HepG2 (cell line): ENCODE results near the gene CLPSL2. TPM values are rescaled to one million over a fixed set of nuclear protein-coding genes. Genes with fewer than 3 reads are reported as not detected.

Source experiments
- ARID2 ChIP-seq: sonication (generic); formaldehyde crosslinking; IDR thresholded peaks from 2 replicates; pipeline ENCODE4 v1.8.1; 2022; ENCODE audit warnings: mild to moderate bottlenecking, missing genetic modification reagents, borderline replicate concordance
- BHLHE40 ChIP-seq: IDR thresholded peaks from 2 replicates; pipeline ENCODE4 v1.6.1; 2011; ENCODE audit warnings: low read length, improper control_type of control experiment
- BRD4 ChIP-seq: sonication (generic); formaldehyde crosslinking; IDR thresholded peaks from 2 replicates; pipeline ENCODE4 v1.4.0; 2020; ENCODE audit warnings: missing genetic modification reagents
- CAMTA2 ChIP-seq: sonication (generic); formaldehyde crosslinking; IDR thresholded peaks from 2 replicates; pipeline ENCODE4 v1.4.0; 2020; ENCODE audit warnings: mild to moderate bottlenecking, missing genetic modification reagents, borderline replicate concordance
- EED ChIP-seq: sonication (generic); formaldehyde crosslinking; IDR thresholded peaks from 2 replicates; pipeline ENCODE4 v1.5.0; 2020; ENCODE audit warnings: mild to moderate bottlenecking, missing genetic modification reagents
- GABPA ChIP-seq, 2 experiments: IDR thresholded peaks; 2 replicates each; pipeline ENCODE4 v1.6.1; 2011 to 2016; ENCODE audit warnings: low read depth in 2 of 2, low read length in 1 of 2, missing biosample characterization in 1 of 2, missing genetic modification characterization in 1 of 2
- JUNB ChIP-seq: sonication (generic); formaldehyde crosslinking; IDR thresholded peaks from 2 replicates; pipeline ENCODE4 v1.8.0; 2022; ENCODE audit warnings: missing genetic modification reagents, mild to moderate bottlenecking, borderline replicate concordance
- LBX2 ChIP-seq: sonication (generic); formaldehyde crosslinking; IDR thresholded peaks from 2 replicates; pipeline ENCODE4 v1.5.0; 2020; ENCODE audit warnings: missing genetic modification reagents, mild to moderate bottlenecking, borderline replicate concordance
- NR2F2 ChIP-seq: IDR thresholded peaks from 2 replicates; pipeline ENCODE4 v1.6.1; 2012; ENCODE audit warnings: low read depth, inconsistent platforms, borderline replicate concordance
- RFX5 ChIP-seq: IDR thresholded peaks from 2 replicates; pipeline ENCODE4 v1.6.1; 2011; ENCODE audit warnings: low read depth, low read length, improper control_type of control experiment
- SP1 ChIP-seq, 2 experiments: fragments of 450-650 bp in 1 of 2; sonication (generic) in 1 of 2; formaldehyde crosslinking in 1 of 2; IDR thresholded peaks; 2 replicates each; pipeline versions ENCODE4 v1.4.0 to v1.6.1; 2016 to 2020; ENCODE audit warnings: missing genetic modification reagents in 1 of 2
- ZBTB25 ChIP-seq: IDR thresholded peaks from 2 replicates; pipeline ENCODE4 v1.6.1; 2018; ENCODE audit warnings: missing genetic modification reagents
- ZNF615 ChIP-seq: sonication (generic); formaldehyde crosslinking; IDR thresholded peaks from 2 replicates; pipeline ENCODE4 v1.5.0; 2020; ENCODE audit warnings: mild to moderate bottlenecking, missing genetic modification reagents, borderline replicate concordance
- ZNF777 ChIP-seq: sonication (generic); formaldehyde crosslinking; IDR thresholded peaks from 2 replicates; pipeline ENCODE4 v1.4.0; 2020; ENCODE audit warnings: missing genetic modification reagents
- ZNF782 ChIP-seq: sonication (generic); formaldehyde crosslinking; IDR thresholded peaks from 2 replicates; pipeline ENCODE4 v1.4.0; 2020; ENCODE audit warnings: missing genetic modification reagents, mild to moderate bottlenecking, borderline replicate concordance
- polyA plus RNA-seq, 8 experiments: library from polyadenylated mRNA; depleted of rRNA in 3 of 8; stranded (reverse) in 7 of 8; unstranded in 1 of 8; fragments of >200 nt; fragmentation: Illumina TruSeq in 4 of 8; extraction: Trizol in 4 of 8; gene quantifications; 2 replicates each; pipeline versions ENCODE4 v1.2.1 to v1.2.3, GENCODE V29; 2011 to 2016; ENCODE audit warnings: low read depth in 4 of 8, missing spikeins in 1 of 8, mixed read lengths in 1 of 8; ENCODE audit not compliant: insufficient read depth in 1 of 8
- total RNA-seq, 5 experiments: library from RNA; depleted of rRNA; stranded (reverse); fragments of >200 nt; fragmentation: Illumina TruSeq; extraction: Trizol; gene quantifications; 2 replicates each; pipeline ENCODE4 v1.2.3, GENCODE V29; 2016; ENCODE audit warnings: low read depth in 1 of 5
- TF ChIP-seq, protein P1 (sequence below): sonication (generic); formaldehyde crosslinking; IDR thresholded peaks from 2 replicates; pipeline ENCODE4 v1.4.0; 2020; ENCODE audit warnings: missing genetic modification reagents, borderline replicate concordance
- TF ChIP-seq, protein P2 (sequence below): sonication (generic); formaldehyde crosslinking; IDR thresholded peaks from 2 replicates; pipeline ENCODE4 v1.4.0; 2020; ENCODE audit warnings: missing genetic modification reagents, borderline replicate concordance
- TF ChIP-seq, protein P3 (sequence below): sonication (generic); formaldehyde crosslinking; IDR thresholded peaks from 2 replicates; pipeline ENCODE4 v1.8.1; 2023; ENCODE audit warnings: mild to moderate bottlenecking, moderate library complexity, missing genetic modification reagents

CLPSL2 gene
- total and polyA plus RNA-seq, 2 of the 13 experiments (the other 11 are each of a cell fraction or from before 2014, with no cell fraction given): not detected

DNA sequence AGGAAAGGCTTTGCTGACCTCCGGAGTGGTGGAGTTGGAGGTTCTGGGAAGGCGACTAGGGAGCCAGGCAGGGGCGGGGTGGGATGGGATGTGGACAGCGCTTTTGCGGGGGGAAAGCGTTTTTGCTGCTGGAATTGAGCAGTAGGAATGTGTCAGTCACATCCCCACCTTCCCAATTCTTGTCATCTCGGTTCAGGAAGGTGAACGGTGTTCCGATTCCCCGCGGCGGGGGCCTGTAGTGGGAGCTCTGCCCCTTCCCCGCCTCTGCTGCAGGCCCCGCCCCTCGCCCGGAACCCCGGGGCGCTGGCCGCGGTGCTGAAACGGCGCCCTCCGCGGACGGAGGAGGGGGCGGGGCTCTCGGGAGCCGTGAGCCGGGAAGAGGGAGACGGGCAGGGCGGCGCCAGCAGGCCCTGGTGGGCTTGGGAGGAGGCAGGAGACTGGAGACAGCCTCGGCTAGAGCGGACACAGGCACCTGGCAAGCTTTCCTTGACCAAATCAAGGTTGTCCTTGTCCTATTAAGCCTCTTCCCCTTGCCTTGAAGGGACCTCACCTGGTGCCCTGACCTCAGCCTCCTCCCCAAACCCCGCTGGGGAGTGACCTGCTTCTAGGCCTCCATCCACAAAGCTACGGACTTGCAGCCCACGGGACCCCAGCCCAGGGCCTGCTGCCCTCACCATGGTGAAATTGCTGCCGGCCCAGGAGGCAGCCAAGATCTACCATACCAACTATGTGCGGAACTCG is 28.8 kb downstream of the CLPSL2 start, which contains the start of gene LHFPL5 (continued):
- peak; percentile 81; the same call in 1 of the 2 replicates for TF ChIP-seq JUNB
- TF ChIP-seq, protein P1, sequence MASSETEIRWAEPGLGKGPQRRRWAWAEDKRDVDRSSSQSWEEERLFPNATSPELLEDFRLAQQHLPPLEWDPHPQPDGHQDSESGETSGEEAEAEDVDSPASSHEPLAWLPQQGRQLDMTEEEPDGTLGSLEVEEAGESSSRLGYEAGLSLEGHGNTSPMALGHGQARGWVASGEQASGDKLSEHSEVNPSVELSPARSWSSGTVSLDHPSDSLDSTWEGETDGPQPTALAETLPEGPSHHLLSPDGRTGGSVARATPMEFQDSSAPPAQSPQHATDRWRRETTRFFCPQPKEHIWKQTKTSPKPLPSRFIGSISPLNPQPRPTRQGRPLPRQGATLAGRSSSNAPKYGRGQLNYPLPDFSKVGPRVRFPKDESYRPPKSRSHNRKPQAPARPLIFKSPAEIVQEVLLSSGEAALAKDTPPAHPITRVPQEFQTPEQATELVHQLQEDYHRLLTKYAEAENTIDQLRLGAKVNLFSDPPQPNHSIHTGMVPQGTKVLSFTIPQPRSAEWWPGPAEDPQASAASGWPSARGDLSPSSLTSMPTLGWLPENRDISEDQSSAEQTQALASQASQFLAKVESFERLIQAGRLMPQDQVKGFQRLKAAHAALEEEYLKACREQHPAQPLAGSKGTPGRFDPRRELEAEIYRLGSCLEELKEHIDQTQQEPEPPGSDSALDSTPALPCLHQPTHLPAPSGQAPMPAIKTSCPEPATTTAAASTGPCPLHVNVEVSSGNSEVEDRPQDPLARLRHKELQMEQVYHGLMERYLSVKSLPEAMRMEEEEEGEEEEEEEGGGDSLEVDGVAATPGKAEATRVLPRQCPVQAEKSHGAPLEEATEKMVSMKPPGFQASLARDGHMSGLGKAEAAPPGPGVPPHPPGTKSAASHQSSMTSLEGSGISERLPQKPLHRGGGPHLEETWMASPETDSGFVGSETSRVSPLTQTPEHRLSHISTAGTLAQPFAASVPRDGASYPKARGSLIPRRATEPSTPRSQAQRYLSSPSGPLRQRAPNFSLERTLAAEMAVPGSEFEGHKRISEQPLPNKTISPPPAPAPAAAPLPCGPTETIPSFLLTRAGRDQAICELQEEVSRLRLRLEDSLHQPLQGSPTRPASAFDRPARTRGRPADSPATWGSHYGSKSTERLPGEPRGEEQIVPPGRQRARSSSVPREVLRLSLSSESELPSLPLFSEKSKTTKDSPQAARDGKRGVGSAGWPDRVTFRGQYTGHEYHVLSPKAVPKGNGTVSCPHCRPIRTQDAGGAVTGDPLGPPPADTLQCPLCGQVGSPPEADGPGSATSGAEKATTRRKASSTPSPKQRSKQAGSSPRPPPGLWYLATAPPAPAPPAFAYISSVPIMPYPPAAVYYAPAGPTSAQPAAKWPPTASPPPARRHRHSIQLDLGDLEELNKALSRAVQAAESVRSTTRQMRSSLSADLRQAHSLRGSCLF (CRISPR knock-in tag): peak; percentile 97; the same call in 1 of the 2 replicates
- no peak for TF ChIP-seq SP1 (IDR thresholded peaks at IDR 0.05)
- peak; percentile 91 for TF ChIP-seq SP1 (CRISPR knock-in tag; IDR thresholded peaks at IDR 0.05)
- TF ChIP-seq GABPA (IDR thresholded peaks at IDR 0.05; ENCODE audit: low read depth, low read length): no peak; the same call in 1 of the 2 replicates
- TF ChIP-seq GABPA (CRISPR knock-in tag; IDR thresholded peaks at IDR 0.05; ENCODE audit: low read depth): no peak
- TF ChIP-seq, protein P2, sequence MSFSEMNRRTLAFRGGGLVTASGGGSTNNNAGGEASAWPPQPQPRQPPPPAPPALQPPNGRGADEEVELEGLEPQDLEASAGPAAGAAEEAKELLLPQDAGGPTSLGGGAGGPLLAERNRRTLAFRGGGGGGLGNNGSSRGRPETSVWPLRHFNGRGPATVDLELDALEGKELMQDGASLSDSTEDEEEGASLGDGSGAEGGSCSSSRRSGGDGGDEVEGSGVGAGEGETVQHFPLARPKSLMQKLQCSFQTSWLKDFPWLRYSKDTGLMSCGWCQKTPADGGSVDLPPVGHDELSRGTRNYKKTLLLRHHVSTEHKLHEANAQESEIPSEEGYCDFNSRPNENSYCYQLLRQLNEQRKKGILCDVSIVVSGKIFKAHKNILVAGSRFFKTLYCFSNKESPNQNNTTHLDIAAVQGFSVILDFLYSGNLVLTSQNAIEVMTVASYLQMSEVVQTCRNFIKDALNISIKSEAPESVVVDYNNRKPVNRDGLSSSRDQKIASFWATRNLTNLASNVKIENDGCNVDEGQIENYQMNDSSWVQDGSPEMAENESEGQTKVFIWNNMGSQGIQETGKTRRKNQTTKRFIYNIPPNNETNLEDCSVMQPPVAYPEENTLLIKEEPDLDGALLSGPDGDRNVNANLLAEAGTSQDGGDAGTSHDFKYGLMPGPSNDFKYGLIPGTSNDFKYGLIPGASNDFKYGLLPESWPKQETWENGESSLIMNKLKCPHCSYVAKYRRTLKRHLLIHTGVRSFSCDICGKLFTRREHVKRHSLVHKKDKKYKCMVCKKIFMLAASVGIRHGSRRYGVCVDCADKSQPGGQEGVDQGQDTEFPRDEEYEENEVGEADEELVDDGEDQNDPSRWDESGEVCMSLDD: peak; percentile 92
- TF ChIP-seq RFX5: no peak
- TF ChIP-seq CAMTA2 (CRISPR knock-in tag): peak; percentile 86; the same call in 1 of the 2 replicates
- peak; percentile 96 for TF ChIP-seq ARID2 (CRISPR knock-in tag)
- TF ChIP-seq ZNF777: peak; percentile 86
- peak; percentile 88; the same call in 1 of the 2 replicates for TF ChIP-seq EED (CRISPR knock-in tag)
- TF ChIP-seq ZNF782 (CRISPR knock-in tag): peak; percentile 97
- no peak; the same call in 1 of the 2 replicates for TF ChIP-seq NR2F2
- TF ChIP-seq, protein P3, sequence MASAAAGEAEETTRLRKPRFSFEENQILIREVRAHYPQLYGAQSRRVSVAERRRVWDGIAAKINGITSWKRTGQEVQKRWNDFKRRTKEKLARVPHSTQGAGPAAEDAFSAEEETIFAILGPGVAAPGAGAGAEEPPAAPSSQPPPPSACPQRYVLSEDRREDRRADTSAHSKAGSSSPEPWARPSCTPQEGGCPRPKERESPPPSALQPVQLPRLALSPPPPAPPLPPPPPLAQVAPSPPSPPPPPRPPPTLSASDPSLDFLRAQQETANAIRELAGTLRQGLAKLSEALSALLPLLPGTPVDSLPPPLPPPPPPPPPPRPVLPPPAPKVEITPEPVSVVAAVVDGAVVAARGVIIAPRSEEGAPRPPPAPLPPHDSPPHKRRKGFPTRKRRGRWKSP (CRISPR knock-in tag): peak; percentile 93
- TF ChIP-seq LBX2: peak; percentile 88; the same call in 1 of the 2 replicates
- no peak for TF ChIP-seq BRD4 (CRISPR knock-in tag)
- no peak for TF ChIP-seq BHLHE40
- peak; percentile 97 for TF ChIP-seq ZNF615 (CRISPR knock-in tag)
- TF ChIP-seq ZBTB25 (CRISPR knock-in tag): peak; percentile 98
